ENCODE measurements around the gene SLC26A8.

DNA sequence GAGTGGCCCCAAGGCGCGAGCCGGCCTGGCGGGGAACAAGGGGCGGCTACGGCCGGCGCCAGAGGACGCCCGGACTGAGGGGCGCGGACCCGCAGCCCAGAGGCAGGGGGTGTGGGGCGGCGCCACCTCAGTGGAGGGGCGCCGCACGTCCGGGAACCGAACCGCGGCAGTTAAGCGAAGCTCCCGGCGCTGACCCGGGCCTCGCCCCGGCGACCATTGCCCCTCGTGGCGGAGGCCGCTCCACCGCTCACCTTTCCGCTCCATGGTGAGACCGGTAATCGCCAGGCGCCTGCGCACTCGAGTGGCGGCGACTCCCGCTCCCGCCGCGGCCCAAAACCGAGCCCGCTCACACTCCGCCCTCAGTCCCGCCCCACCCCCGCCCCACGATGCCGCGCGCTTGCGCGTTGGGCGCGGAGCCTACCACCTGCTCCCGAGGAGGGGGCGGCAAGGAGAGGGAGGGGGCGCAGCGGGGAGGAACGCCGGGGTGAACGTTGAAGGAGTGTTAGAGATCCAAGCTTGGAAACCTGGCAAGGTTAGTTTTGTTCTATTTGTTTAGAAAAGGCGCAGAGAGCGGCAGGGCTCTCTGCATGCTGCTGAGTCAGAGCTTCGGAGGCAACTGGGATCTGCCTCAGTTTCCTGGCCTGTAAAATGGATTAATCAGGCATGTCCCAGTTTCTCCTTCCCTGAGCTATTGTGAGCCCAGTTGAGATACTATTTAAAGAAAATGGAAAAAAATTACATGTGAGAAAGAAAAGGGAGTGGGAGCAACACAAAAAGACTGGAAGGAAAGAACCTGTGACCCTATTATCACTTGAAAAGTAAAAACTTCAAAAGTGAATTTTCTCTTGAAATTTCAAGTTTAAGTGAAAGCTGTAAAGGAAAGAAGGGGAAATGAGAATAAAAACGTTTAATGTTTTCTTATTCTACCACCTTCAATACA, 103.4 kb downstream of the SLC26A8 start, which contains the start of gene SRPK1:
- peak in 1 of 2 donors; percentile 69 for TF ChIP-seq EP300 (IDR thresholded peaks at IDR 0.05)
- TF ChIP-seq CTCF (IDR thresholded peaks at IDR 0.05): no peak

Data from tibial nerve (tissue), 4 donors.